ENCODE results near the gene CCDC85C.

CCDC85C gene

GRCh38 chr14:99574099-99574880 is 29.7 kb downstream of the CCDC85C start:
- DNase-seq (ENCODE audit: low read depth in 2 of 2, low spot score in 1 of 2), result no peak

- DNase-seq (ENCODE audit: low read depth in 2 of 2, low spot score in 1 of 2), result no peak
Measured at GRCh38 chr14:99573436-99574098, 30.4 kb downstream of the CCDC85C start.

GRCh38 chr14:99573000-99573330 is 31.0 kb downstream of the CCDC85C start:
- no peak for DNase-seq (ENCODE audit: low read depth in 2 of 2, low spot score in 1 of 2)

- DNase-seq (ENCODE audit: low read depth in 2 of 2, low spot score in 1 of 2), result no peak
Measured at GRCh38 chr14:99572173-99572999, 31.6 kb downstream of the CCDC85C start.

- no peak for DNase-seq (ENCODE audit: low read depth in 2 of 2, low spot score in 1 of 2)
Measured at GRCh38 chr14:99571303-99571986, 32.6 kb downstream of the CCDC85C start.

GRCh38 chr14:99570544-99571302 is 33.3 kb downstream of the CCDC85C start:
- DNase-seq (ENCODE audit: low read depth in 2 of 2, low spot score in 1 of 2), result no peak

GRCh38 chr14:99569725-99570543 is 34.1 kb downstream of the CCDC85C start:
- DNase-seq (ENCODE audit: low read depth in 2 of 2, low spot score in 1 of 2), result no peak

GRCh38 chr14:99568567-99569560 is 35.1 kb downstream of the CCDC85C start:
- DNase-seq (ENCODE audit: low read depth in 2 of 2, low spot score in 1 of 2), result no peak

- DNase-seq (ENCODE audit: low read depth in 2 of 2, low spot score in 1 of 2), result no peak
Measured at GRCh38 chr14:99566390-99567354, 37.3 kb downstream of the CCDC85C start.

- no peak for DNase-seq (ENCODE audit: low read depth in 2 of 2, low spot score in 1 of 2)
Measured at GRCh38 chr14:99566009-99566389, 38.0 kb downstream of the CCDC85C start.

GRCh38 chr14:99565383-99565782 is 38.6 kb downstream of the CCDC85C start:
- DNase-seq (ENCODE audit: low read depth in 2 of 2, low spot score in 1 of 2), result no peak

- DNase-seq (ENCODE audit: low read depth in 2 of 2, low spot score in 1 of 2), result no peak
Measured at GRCh38 chr14:99564926-99565259, 39.1 kb downstream of the CCDC85C start.

- no peak for DNase-seq (ENCODE audit: low read depth in 2 of 2, low spot score in 1 of 2)
Measured at GRCh38 chr14:99564256-99564925, 39.6 kb downstream of the CCDC85C start.

GRCh38 chr14:99563749-99564129 is 40.3 kb downstream of the CCDC85C start:
- DNase-seq (ENCODE audit: low read depth in 2 of 2, low spot score in 1 of 2), result no peak

- no peak for DNase-seq (ENCODE audit: low read depth in 2 of 2, low spot score in 1 of 2)
Measured at GRCh38 chr14:99562856-99563748, 40.9 kb downstream of the CCDC85C start.

GRCh38 chr14:99561864-99562263 is 42.1 kb downstream of the CCDC85C start:
- no peak for DNase-seq (ENCODE audit: low read depth in 2 of 2, low spot score in 1 of 2)

All from stimulated activated CD8-positive, alpha-beta memory T cell treated with anti-CD3 and anti-CD28 coated beads, Interleukin-4, amount 100 ng/mL, for 1 hour (primary cell).